ENCODE results near the gene SYMPK.

Gene SYMPK

GRCh38 chr19:45814851-45815480 lies 48.0 kb downstream of the SYMPK start, which contains the start of gene RSPH6A:
Gene RSPH6A, minus strand, starts transcription at chr19:45815308. Its CDS starts 132 bp downstream, at chr19:45815176.
- no peak for DNase-seq (ENCODE audit: low read depth, low spot score)
- H3K27ac ChIP-seq = no peak within 1 kb of the TSS
- H3K9ac ChIP-seq (ENCODE audit: insufficient read length) = no peak within 1 kb of the TSS

GRCh38 chr19:45814166-45814780 lies 48.7 kb downstream of the SYMPK start:
- H3K4me3 ChIP-seq = no peak overlapping the region
- no peaks in the 10 kb centered on the region for H3K9me3 ChIP-seq (ENCODE audit: low read depth, low read length)
- DNase-seq (ENCODE audit: low read depth, low spot score) = no peak
- H3K9ac ChIP-seq (ENCODE audit: insufficient read length) = no peak overlapping the region
- H3K27ac ChIP-seq = no peak overlapping the region
- TF ChIP-seq EZH2 (IDR thresholded peaks at IDR 0.05) (no peak), FOXP2 (optimal IDR thresholded peaks at IDR 0.05; ENCODE audit: control extremely low read depth, extremely low read length, insufficient read depth) (no peak), POLR2AphosphoS5 (IDR thresholded peaks at IDR 0.05; ENCODE audit: borderline replicate concordance, low read depth, low read length) (no peak)
- H3K36me3 ChIP-seq (ENCODE audit: insufficient read depth, low read length) = no peaks in the 10 kb centered on the region

More at GRCh38 chr19:45814851-45815480, 48.0 kb downstream of the SYMPK start, which contains the start of gene RSPH6A:
- TF ChIP-seq POLR2AphosphoS5 (IDR thresholded peaks at IDR 0.05; ENCODE audit: borderline replicate concordance, low read depth, low read length) (no peak), FOXP2 (optimal IDR thresholded peaks at IDR 0.05; ENCODE audit: control extremely low read depth, extremely low read length, insufficient read depth) (no peak), EZH2 (IDR thresholded peaks at IDR 0.05) (no peak)
- Histone ChIP-seq H3K36me3 (ENCODE audit: insufficient read depth, low read length) (no peaks in the 10 kb centered on the region), H3K9me3 (ENCODE audit: low read depth, low read length) (no peaks in the 10 kb centered on the region), H3K4me3 (no peak within 1 kb of the TSS)

- H3K9ac ChIP-seq (ENCODE audit: insufficient read length) = no peak overlapping the region
- H3K27ac ChIP-seq = no peak overlapping the region
Observed at GRCh38 chr19:45812297-45812696, 50.6 kb downstream of the SYMPK start.

DNA sequence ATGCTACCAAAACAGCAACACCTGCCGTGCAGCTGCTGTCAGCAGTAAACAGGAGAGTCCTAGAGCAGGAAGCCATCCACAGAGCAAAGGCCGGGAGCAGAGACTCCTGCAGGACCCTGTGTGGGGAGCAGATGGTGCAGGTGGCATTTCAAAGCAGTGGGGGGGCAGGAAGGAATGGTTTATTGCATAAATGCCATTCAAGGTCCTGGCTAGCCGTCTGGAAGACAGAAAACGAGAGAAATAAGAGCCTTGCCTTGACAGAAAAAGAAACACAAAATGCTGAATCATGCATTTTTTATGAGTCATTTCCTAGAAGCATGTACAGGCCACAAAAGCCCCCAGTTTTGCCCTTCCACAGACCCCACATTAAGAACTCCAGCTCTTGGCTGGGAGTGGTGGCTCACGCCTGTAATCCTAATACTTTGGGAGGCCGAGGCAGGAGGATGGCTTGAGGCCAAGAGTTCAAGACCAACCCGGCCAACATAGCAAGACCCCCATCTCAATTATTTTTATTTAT lies 53.2 kb downstream of the SYMPK start:
- Histone ChIP-seq H3K9me3 (ENCODE audit: low read depth, low read length) (no peaks in the 10 kb centered on the region), H3K9ac (ENCODE audit: insufficient read length) (no peak overlapping the region), H3K27ac (peak overlapping the region; percentile 74; the same call in 1 of the 2 replicates), H3K36me3 (ENCODE audit: insufficient read depth, low read length) (no peaks in the 10 kb centered on the region), H3K4me3 (no peak overlapping the region)
- DNase-seq (ENCODE audit: low read depth, low spot score) = no peak
- TF ChIP-seq EZH2 (IDR thresholded peaks at IDR 0.05) = no peak
- no peak for TF ChIP-seq FOXP2 (optimal IDR thresholded peaks at IDR 0.05; ENCODE audit: control extremely low read depth, extremely low read length, insufficient read depth)
- TF ChIP-seq POLR2AphosphoS5 (IDR thresholded peaks at IDR 0.05; ENCODE audit: borderline replicate concordance, low read depth, low read length) = no peak

More at GRCh38 chr19:45812297-45812696, 50.6 kb downstream of the SYMPK start:
- TF ChIP-seq EZH2 (IDR thresholded peaks at IDR 0.05) = no peak
- no peak for TF ChIP-seq FOXP2 (optimal IDR thresholded peaks at IDR 0.05; ENCODE audit: control extremely low read depth, extremely low read length, insufficient read depth)
- no peak for TF ChIP-seq POLR2AphosphoS5 (IDR thresholded peaks at IDR 0.05; ENCODE audit: borderline replicate concordance, low read depth, low read length)
- Histone ChIP-seq H3K36me3 (ENCODE audit: insufficient read depth, low read length) (no peaks in the 10 kb centered on the region), H3K4me3 (no peak overlapping the region), H3K9me3 (ENCODE audit: low read depth, low read length) (no peaks in the 10 kb centered on the region)
- no peak for DNase-seq (ENCODE audit: low read depth, low spot score)

DNA sequence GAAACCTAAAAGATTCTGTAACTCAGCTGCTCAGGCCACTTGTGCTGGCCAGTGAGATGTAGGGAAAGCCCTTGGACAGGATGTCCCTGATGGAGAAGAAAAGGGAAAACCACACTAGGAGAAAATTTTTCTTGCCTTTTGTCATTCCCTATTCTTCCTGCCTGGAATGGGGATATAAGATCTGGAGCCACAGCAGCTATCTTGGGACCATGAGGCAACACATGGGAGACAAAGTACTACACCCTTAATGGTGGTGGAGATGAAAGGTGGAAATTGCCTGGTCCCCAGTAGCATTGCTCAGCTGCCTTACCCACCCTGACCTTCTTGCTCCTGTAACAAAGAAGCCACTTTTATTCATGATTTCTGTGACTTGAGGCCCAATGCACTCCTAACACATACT lies 57.2 kb downstream of the SYMPK start:
- no peak overlapping the region for H3K9ac ChIP-seq (ENCODE audit: insufficient read length)

DNA sequence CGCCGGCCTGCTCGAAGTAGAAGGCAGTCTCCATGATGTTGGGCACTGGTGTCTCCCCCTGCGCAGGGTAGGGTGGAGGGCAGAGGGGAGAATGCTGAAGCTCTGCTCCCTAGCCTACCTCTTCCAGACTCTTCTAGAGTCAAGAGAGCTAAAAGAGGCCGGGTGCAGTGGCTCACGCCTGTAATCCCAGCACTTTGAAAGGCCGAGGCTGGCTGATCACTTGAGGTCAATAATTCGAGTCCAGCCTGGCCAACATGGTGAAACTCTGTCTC lies 58.1 kb downstream of the SYMPK start:
- no peak overlapping the region for H3K4me3 ChIP-seq
- no peak overlapping the region for H3K27ac ChIP-seq
- H3K9me3 ChIP-seq (ENCODE audit: low read depth, low read length) = no peaks in the 10 kb centered on the region
- no peak for TF ChIP-seq POLR2AphosphoS5 (IDR thresholded peaks at IDR 0.05; ENCODE audit: borderline replicate concordance, low read depth, low read length)
- no peak for TF ChIP-seq EZH2 (IDR thresholded peaks at IDR 0.05)
- no peak for TF ChIP-seq FOXP2 (optimal IDR thresholded peaks at IDR 0.05; ENCODE audit: control extremely low read depth, extremely low read length, insufficient read depth)
- no peaks in the 10 kb centered on the region for H3K36me3 ChIP-seq (ENCODE audit: insufficient read depth, low read length)
- no peak overlapping the region for H3K9ac ChIP-seq (ENCODE audit: insufficient read length)
- DNase-seq (ENCODE audit: low read depth, low spot score) = no peak

More for the DNA sequence above, 57.2 kb downstream of the SYMPK start:
- TF ChIP-seq POLR2AphosphoS5 (IDR thresholded peaks at IDR 0.05; ENCODE audit: borderline replicate concordance, low read depth, low read length) = no peak
- TF ChIP-seq EZH2 (IDR thresholded peaks at IDR 0.05) = no peak
- TF ChIP-seq FOXP2 (optimal IDR thresholded peaks at IDR 0.05; ENCODE audit: control extremely low read depth, extremely low read length, insufficient read depth) = no peak
- Histone ChIP-seq H3K9me3 (ENCODE audit: low read depth, low read length) (no peaks in the 10 kb centered on the region), H3K36me3 (ENCODE audit: insufficient read depth, low read length) (no peaks in the 10 kb centered on the region), H3K4me3 (no peak overlapping the region), H3K27ac (no peak overlapping the region)
- no peak for DNase-seq (ENCODE audit: low read depth, low spot score)

DNA sequence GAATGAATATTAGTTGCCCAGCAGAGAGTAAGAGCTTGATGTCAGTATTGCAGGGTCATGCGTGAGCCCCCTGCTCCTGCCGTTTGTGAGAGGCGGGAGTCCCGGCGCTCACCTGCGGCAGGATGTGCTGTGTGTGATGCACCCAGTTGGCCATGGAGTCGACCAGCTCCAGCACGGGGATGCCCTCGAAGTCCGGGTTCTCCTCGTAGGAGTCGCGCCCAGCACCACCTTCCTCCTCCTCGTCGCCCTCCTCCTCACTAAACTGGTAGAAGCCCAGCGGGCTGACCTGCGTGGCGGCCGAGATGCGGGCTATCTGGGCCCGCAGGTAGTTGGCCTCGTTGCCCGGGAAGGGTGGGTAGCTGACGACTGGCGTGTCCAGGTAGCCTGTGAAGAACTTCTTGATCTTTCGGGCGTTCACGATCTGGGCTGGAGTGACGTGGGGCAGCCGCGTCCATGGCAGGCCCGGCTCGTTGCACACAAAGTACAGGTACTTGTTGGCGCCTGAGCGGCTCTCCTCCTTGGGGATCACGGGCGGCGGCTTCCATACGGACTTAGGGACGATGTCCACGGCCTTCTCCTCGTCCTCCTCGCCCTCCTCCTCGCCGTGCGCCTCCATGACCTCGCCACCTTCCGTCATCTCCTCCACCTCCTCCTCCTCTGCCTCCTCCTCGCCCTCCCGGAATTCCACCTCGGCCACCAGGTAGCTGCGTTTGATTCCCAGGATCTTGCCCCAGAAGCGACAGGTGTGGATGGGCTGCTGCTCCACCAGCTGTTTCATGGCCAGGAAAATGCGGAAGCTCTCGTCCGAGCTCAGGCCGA lies 58.6 kb downstream of the SYMPK start:
- no peaks in the 10 kb centered on the region for H3K9me3 ChIP-seq (ENCODE audit: low read depth, low read length)
- H3K4me3 ChIP-seq = no peak overlapping the region
- TF ChIP-seq POLR2AphosphoS5 (IDR thresholded peaks at IDR 0.05; ENCODE audit: borderline replicate concordance, low read depth, low read length) (no peak), FOXP2 (optimal IDR thresholded peaks at IDR 0.05; ENCODE audit: control extremely low read depth, extremely low read length, insufficient read depth) (no peak), EZH2 (IDR thresholded peaks at IDR 0.05) (no peak)
- no peaks in the 10 kb centered on the region for H3K36me3 ChIP-seq (ENCODE audit: insufficient read depth, low read length)
- no peak overlapping the region for H3K9ac ChIP-seq (ENCODE audit: insufficient read length)
- no peak overlapping the region for H3K27ac ChIP-seq
- DNase-seq (ENCODE audit: low read depth, low spot score) = no peak

DNA sequence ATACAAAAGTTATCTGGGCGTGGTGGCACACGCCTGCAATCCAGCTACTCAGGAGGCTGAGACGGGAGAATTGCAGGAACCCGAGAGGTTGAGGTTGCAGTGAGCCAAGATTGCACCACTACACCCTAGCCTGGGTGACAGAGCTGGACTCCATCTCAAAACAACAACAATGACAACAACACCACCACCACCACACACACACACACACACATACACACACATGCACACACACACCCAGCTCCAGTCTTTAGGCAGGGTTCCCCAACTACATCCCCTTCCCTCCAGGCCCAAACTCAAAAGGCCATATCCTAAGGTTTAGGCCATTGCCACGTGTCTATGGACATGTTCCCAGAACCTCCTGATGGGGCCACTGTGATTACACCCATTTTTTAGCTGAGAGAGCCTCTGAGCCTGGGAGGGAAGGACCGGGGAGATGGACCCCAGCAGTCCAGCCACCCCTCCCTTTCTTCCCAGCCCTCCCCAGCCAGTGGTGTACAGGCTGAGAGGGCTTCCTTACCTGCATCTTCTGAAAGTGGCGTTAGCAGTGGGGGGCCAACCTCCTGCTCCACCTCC lies 61.3 kb downstream of the SYMPK start:
- H3K4me3 ChIP-seq = no peak overlapping the region
- TF ChIP-seq POLR2AphosphoS5 (IDR thresholded peaks at IDR 0.05; ENCODE audit: borderline replicate concordance, low read depth, low read length) (no peak), FOXP2 (optimal IDR thresholded peaks at IDR 0.05; ENCODE audit: control extremely low read depth, extremely low read length, insufficient read depth) (no peak), EZH2 (IDR thresholded peaks at IDR 0.05) (no peak)
- DNase-seq (ENCODE audit: low read depth, low spot score) = no peak
- no peaks in the 10 kb centered on the region for H3K9me3 ChIP-seq (ENCODE audit: low read depth, low read length)
- H3K36me3 ChIP-seq (ENCODE audit: insufficient read depth, low read length) = no peaks in the 10 kb centered on the region
- H3K9ac ChIP-seq (ENCODE audit: insufficient read length) = no peak overlapping the region
- no peak overlapping the region for H3K27ac ChIP-seq

Measured in SK-N-MC (cell line).